Measurements from ENCODE around the gene ATP2B3. TPM values are rescaled to one million over a fixed set of nuclear protein-coding genes. Genes with fewer than 3 reads are reported as not detected.
A peak's percentile ranks its signal among the peaks of the same experiment; 100 is the strongest.

Gene ATP2B3
- total and polyA plus RNA-seq, 10 of the 15 experiments (the other 5 are each of a cell fraction or from before 2014, with no cell fraction given): 0.01 TPM; not detected in 9

- SMC1A ChIA-PET (ENCODE audit: uncharacterized antibody, unreplicated experiment): interaction anchor here (0.7 kb wide), 1 partner anchor 9 kb away, joined by 3 read pairs; no protein-coding TSS in a partner anchor
- POLR2A ChIA-PET: no interaction called here
- CTCF ChIA-PET: interaction anchor here (1.0 to 2.4 kb wide), 4 partner anchors 9 to 242 kb away, joined by 3 to 18 read pairs (median 6); partner anchors contain the start of gene CCNQ
- no peaks in the 10 kb centered on the region for H3K79me2 ChIP-seq (ENCODE audit: control insufficient read depth, insufficient read depth, low read length)
- H3K4me1 ChIP-seq (ENCODE audit: control insufficient read depth, insufficient read depth, low read length): peaks cover 3% of the 10 kb centered on the region
- H3K27me3 ChIP-seq (replicated peaks in 1 of 2; ENCODE audit: control insufficient read depth in 2 of 2, insufficient read depth in 2 of 2, low read length in 1 of 2): no peaks in the 10 kb centered on the region; a peak in 2 of 4 replicates
- intact Hi-C loops (cut with micrococcal nuclease; ENCODE audit: unreplicated experiment): no loop called here
- H4K20me1 ChIP-seq (ENCODE audit: control insufficient read depth, insufficient read depth): no peaks in the 10 kb centered on the region
- no peak overlapping the region for H3K27ac ChIP-seq (ENCODE audit: control insufficient read depth, insufficient read depth)
- DNase-seq (ENCODE audit: low read depth, low spot score) (no peak), FAIRE-seq (no peak), ATAC-seq (peak; percentile 35; the same call in 1 of the 3 replicates)
- H3K9ac ChIP-seq (ENCODE audit: control insufficient read depth, insufficient read depth, low read length): no peak overlapping the region
- no peaks in the 10 kb centered on the region; the same call in 2 of the 3 replicates for H3K9me3 ChIP-seq (replicated peaks; ENCODE audit: control insufficient read depth, insufficient read depth, low read length)
- RAD21 ChIA-PET (ENCODE audit: unreplicated experiment): interaction anchor here (0.6 kb wide), 1 partner anchor 59 kb away, joined by 3 read pairs; no protein-coding TSS in a partner anchor
- H3K4me3 ChIP-seq: no peak overlapping the region
- no peak overlapping the region for H3K4me2 ChIP-seq (ENCODE audit: control insufficient read depth, insufficient read depth)
- no TSS peak for BruUV-seq (replicated peaks)
- no peak overlapping the region for H2AFZ ChIP-seq (ENCODE audit: control insufficient read depth, low read depth, low read length)
- TF ChIP-seq JUNB (IDR thresholded peaks at IDR 0.05) (no peak), BHLHE40 (IDR thresholded peaks at IDR 0.05; ENCODE audit: borderline replicate concordance in 1 of 2, low read depth in 2 of 2, low read length in 1 of 2) (peak; percentile 69 to 83; a peak in 3 of 4 replicates), PKNOX1 (IDR thresholded peaks at IDR 0.05) (peak; percentile 26; the same call in 1 of the 2 replicates), CHD4 (IDR thresholded peaks at IDR 0.05) (no peak), RAD51 (IDR thresholded peaks at IDR 0.05) (peak; percentile 72)
- 33% methylated on average over 2 of the region's 2 CpGs for WGBS (ENCODE audit: insufficient coverage, insufficient replicate concordance, low lambda C conversion rate, missing lambda C conversion rate)
- H3K36me3 ChIP-seq (ENCODE audit: control insufficient read depth in 2 of 2, insufficient read depth in 2 of 2, low read length in 1 of 2): no peaks in the 10 kb centered on the region
- in situ Hi-C loops (cut with MboI): loop anchor here (10.0 kb wide), 1 partner anchor 106 kb away; no protein-coding TSS in a partner anchor
Observed at GRCh38 chrX:153608376-153608775, 90.9 kb downstream of the ATP2B3 start.

- ChIA-PET RAD21 (ENCODE audit: unreplicated experiment) (interaction anchor here (0.8 kb wide), 1 partner anchor 59 kb away, joined by 5 read pairs; no protein-coding TSS in a partner anchor), POLR2A (interaction anchor here (1.2 kb wide), 1 partner anchor 26 kb away, joined by 3 read pairs; no protein-coding TSS in a partner anchor), SMC1A (ENCODE audit: uncharacterized antibody, unreplicated experiment) (no interaction called here), CTCF (interaction anchor here (0.9 to 2.4 kb wide), 10 partner anchors 9 to 242 kb away, joined by 3 to 18 read pairs (median 4); partner anchors contain the start of gene CCNQ)
- Histone ChIP-seq H3K27ac (ENCODE audit: control insufficient read depth, insufficient read depth) (no peak overlapping the region), H3K4me2 (ENCODE audit: control insufficient read depth, insufficient read depth) (no peak overlapping the region), H3K9ac (ENCODE audit: control insufficient read depth, insufficient read depth, low read length) (no peak overlapping the region), H3K4me3 (no peak overlapping the region), H3K4me1 (ENCODE audit: control insufficient read depth, insufficient read depth, low read length) (peaks cover 3% of the 10 kb centered on the region), H3K27me3 (replicated peaks in 1 of 2; ENCODE audit: control insufficient read depth in 2 of 2, insufficient read depth in 2 of 2, low read length in 1 of 2) (no peaks in the 10 kb centered on the region; a peak in 2 of 4 replicates), H3K36me3 (ENCODE audit: control insufficient read depth in 2 of 2, insufficient read depth in 2 of 2, low read length in 1 of 2) (no peaks in the 10 kb centered on the region), H4K20me1 (ENCODE audit: control insufficient read depth, insufficient read depth) (no peaks in the 10 kb centered on the region), H2AFZ (ENCODE audit: control insufficient read depth, low read depth, low read length) (no peak overlapping the region), H3K9me3 (replicated peaks; ENCODE audit: control insufficient read depth, insufficient read depth, low read length) (no peaks in the 10 kb centered on the region; the same call in 2 of the 3 replicates), H3K79me2 (ENCODE audit: control insufficient read depth, insufficient read depth, low read length) (no peaks in the 10 kb centered on the region)
- BruUV-seq (replicated peaks): no TSS peak
- in situ Hi-C loops (cut with MboI) (loop anchor here (10.0 kb wide), 1 partner anchor 106 kb away; no protein-coding TSS in a partner anchor), intact Hi-C loops (cut with micrococcal nuclease; ENCODE audit: unreplicated experiment) (no loop called here)
- WGBS (ENCODE audit: insufficient coverage, insufficient replicate concordance, low lambda C conversion rate, missing lambda C conversion rate): 59% methylated on average over 4 of the region's 4 CpGs
- no peak for DNase-seq (ENCODE audit: low read depth, low spot score)
- no peak for FAIRE-seq
- no peak for ATAC-seq
- TF ChIP-seq MAX (IDR thresholded peaks at IDR 0.05; ENCODE audit: low read depth, low read length) (no peak), SMAD1 (IDR thresholded peaks at IDR 0.05; ENCODE audit: low read depth, partially characterized antibody) (no peak), STAT1 (conservative IDR thresholded peaks at IDR 0.05) (no peak), ETV6 (conservative IDR thresholded peaks at IDR 0.05 in 1 of 2, IDR thresholded peaks at IDR 0.05 in 1 of 2; ENCODE audit: borderline replicate concordance in 1 of 2, low read depth in 1 of 2) (no peak), SIX5 (IDR thresholded peaks at IDR 0.05; ENCODE audit: low read depth, low read length, severe bottlenecking) (no peak), PAX8 (IDR thresholded peaks at IDR 0.05) (no peak), RAD21 (IDR thresholded peaks at IDR 0.05; ENCODE audit: insufficient read depth, low read depth, low read length) (no peak), STAT3 (IDR thresholded peaks at IDR 0.05; ENCODE audit: low read depth, low read length) (no peak), TAF1 (IDR thresholded peaks at IDR 0.05; ENCODE audit: borderline replicate concordance, low read depth, low read length) (no peak)
Observed at GRCh38 chrX:153608806-153609205, 91.4 kb downstream of the ATP2B3 start.

All from GM12878 (cell line).